ENCODE data around the gene ETS1. TPM values are rescaled to one million over a fixed set of nuclear protein-coding genes. Genes with fewer than 3 reads are reported as not detected.

The ETS1 gene
- polyA plus RNA-seq, 2 of the 4 experiments (the other 2 are of a cell fraction), result 14.5 to 18.8 TPM

GRCh38 chr11:128628686-128629085 lies 41.3 kb upstream of the ETS1 start:
- no peak for TF ChIP-seq HDAC2 (IDR thresholded peaks at IDR 0.05)
- no peak for TF ChIP-seq POLR2AphosphoS2 (conservative IDR thresholded peaks at IDR 0.05; ENCODE audit: low read length)
- TF ChIP-seq GATA3 (IDR thresholded peaks at IDR 0.05; ENCODE audit: borderline replicate concordance), result no peak
- TF ChIP-seq HMGXB4 (CRISPR knock-in tag; IDR thresholded peaks at IDR 0.05; ENCODE audit: borderline replicate concordance), result no peak
- TF ChIP-seq RAD21 (conservative IDR thresholded peaks at IDR 0.05 in 1 of 2, IDR thresholded peaks at IDR 0.05 in 1 of 2), result no peak
- TF ChIP-seq JUNB (IDR thresholded peaks at IDR 0.05), result no peak
- no peak for TF ChIP-seq EHMT2 (IDR thresholded peaks at IDR 0.05; ENCODE audit: low read depth)
- no peak for TF ChIP-seq BCL3 (IDR thresholded peaks at IDR 0.05)
- TF ChIP-seq USF2 (IDR thresholded peaks at IDR 0.05), result no peak
- no peak for TF ChIP-seq RNF2 (IDR thresholded peaks at IDR 0.05; ENCODE audit: borderline replicate concordance, low read depth)
- TF ChIP-seq PBX3 (IDR thresholded peaks at IDR 0.05), result no peak
- TF ChIP-seq MAX (IDR thresholded peaks at IDR 0.05), result no peak
- TF ChIP-seq MAZ (IDR thresholded peaks at IDR 0.05; ENCODE audit: borderline replicate concordance, low read depth, low read length), result no peak
- TF ChIP-seq ATOH8 (CRISPR knock-in tag; IDR thresholded peaks at IDR 0.05; ENCODE audit: low read depth), result no peak
- no peak for TF ChIP-seq E2F6 (IDR thresholded peaks at IDR 0.05; ENCODE audit: borderline replicate concordance, low read depth)
- TF ChIP-seq MYC (IDR thresholded peaks at IDR 0.05; ENCODE audit: borderline replicate concordance, low read length), result no peak
- TF ChIP-seq EHF (CRISPR knock-in tag; IDR thresholded peaks at IDR 0.05), result no peak
- no peaks in the 10 kb centered on the region for H3K9me3 ChIP-seq
- no peak for ATAC-seq
- 84% methylated on average over 7 of the region's 7 CpGs for WGBS (ENCODE audit: missing lambda C conversion rate)
- H3K4me1 ChIP-seq, result peaks cover 11% of the 10 kb centered on the region; the same call in 2 of the 3 replicates
- ChIA-PET CTCF (interaction anchor here (0.9 to 7.8 kb wide), 4 partner anchors 8 to 471 kb away, joined by 3 to 156 read pairs (median 26); no protein-coding TSS in a partner anchor), POLR2A (interaction anchor here (0.6 to 0.7 kb wide), 2 partner anchors 93 to 458 kb away, joined by 3 to 6 read pairs; no protein-coding TSS in a partner anchor)
- H3K4me3 ChIP-seq, result no peak overlapping the region
- H3K4me2 ChIP-seq, result no peak overlapping the region
- FAIRE-seq, result no peak
- H3K27ac ChIP-seq, result no peak overlapping the region
- DNase-seq (ENCODE audit: low read depth in 1 of 2, low spot score in 1 of 2), result no peak

GRCh38 chr11:128628325-128628673 lies 40.9 kb upstream of the ETS1 start:
- H3K4me3 ChIP-seq, result no peak overlapping the region
- FAIRE-seq (no peak), ATAC-seq (no peak), DNase-seq (ENCODE audit: low read depth in 1 of 2, low spot score in 1 of 2) (no peak)
- no peak overlapping the region for H3K4me2 ChIP-seq
- ChIA-PET CTCF (interaction anchor here (1.0 to 7.8 kb wide), 3 partner anchors 7 to 471 kb away, joined by 3 to 156 read pairs (median 43); no protein-coding TSS in a partner anchor), POLR2A (interaction anchor here (0.7 kb wide), 1 partner anchor 92 kb away, joined by 3 read pairs; no protein-coding TSS in a partner anchor)
- H3K4me1 ChIP-seq, result peaks cover 11% of the 10 kb centered on the region; the same call in 2 of the 3 replicates
- 73% methylated on average over 5 of the region's 5 CpGs for WGBS (ENCODE audit: missing lambda C conversion rate)
- no peaks in the 10 kb centered on the region for H3K9me3 ChIP-seq
- H3K27ac ChIP-seq, result no peak overlapping the region
- no peak for TF ChIP-seq POLR2A (IDR thresholded peaks at IDR 0.05; ENCODE audit: low read length)
- no peak for TF ChIP-seq HOXB13 (CRISPR knock-in tag; IDR thresholded peaks at IDR 0.05; ENCODE audit: low read depth)
- no peak for TF ChIP-seq FOXS1 (CRISPR knock-in tag; IDR thresholded peaks at IDR 0.05)
- TF ChIP-seq ESRRA (IDR thresholded peaks at IDR 0.05; ENCODE audit: borderline replicate concordance, low read length), result no peak
- no peak for TF ChIP-seq SMC3 (IDR thresholded peaks at IDR 0.05)
- no peak for TF ChIP-seq FOSB (CRISPR knock-in tag; IDR thresholded peaks at IDR 0.05)
- no peak for TF ChIP-seq HES2 (IDR thresholded peaks at IDR 0.05)
- TF ChIP-seq ZNF302 (CRISPR knock-in tag; IDR thresholded peaks at IDR 0.05), result no peak
- no peak for TF ChIP-seq JUN (IDR thresholded peaks at IDR 0.05)
- no peak for TF ChIP-seq RCOR1 (IDR thresholded peaks at IDR 0.05; ENCODE audit: low read depth, low read length)
- TF ChIP-seq MAFK (IDR thresholded peaks at IDR 0.05; ENCODE audit: partially characterized antibody), result no peak
- no peak for TF ChIP-seq HOXA7 (CRISPR knock-in tag; IDR thresholded peaks at IDR 0.05)
- TF ChIP-seq EP300 (IDR thresholded peaks at IDR 0.05), result no peak
- TF ChIP-seq E2F6 (IDR thresholded peaks at IDR 0.05; ENCODE audit: borderline replicate concordance, low read depth), result no peak
- no peak for TF ChIP-seq TP53 (CRISPR knock-in tag; IDR thresholded peaks at IDR 0.05)
- no peak for TF ChIP-seq BHLHE40 (IDR thresholded peaks at IDR 0.05; ENCODE audit: low read depth, low read length)

All from A549 (cell line).